PC-9 (cell line): ENCODE measurements around the gene EIF2B5. TPM values are rescaled to one million over a fixed set of nuclear protein-coding genes. Genes with fewer than 3 reads are reported as not detected.

Source experiments
- BruUV-seq: library from RNA; stranded (reverse); fragments of 400-500 nt; replicated peaks from 2 replicates; lab custom pipeline; 2021; lab: Mats Ljungman, UMichigan
- CTCF ChIA-PET: fragments of 300-600 bp; sonication (Branson Sonifier 250); formaldehyde crosslinking; loops from one replicate; lab custom pipeline; 2022; ENCODE audit warnings: antibody characterized with exemption; lab: Charles Lee
- POLR2A ChIA-PET: fragments of 300-600 bp; sonication (Branson Sonifier 250); formaldehyde crosslinking; loops from one replicate; lab custom pipeline; 2022; ENCODE audit warnings: antibody characterized with exemption; ENCODE audit not compliant: unreplicated experiment; lab: Charles Lee
- DNase-seq, 2 experiments: peaks; one replicate each; pipeline versions ENCODE4 v3.0.0 to v3.0.0-alpha.2; 2015 to 2022; ENCODE audit warnings: mixed read lengths in 1 of 2
- H2AFZ ChIP-seq: fragments of 200-600 bp; sonication (generic); 2 replicates; pipeline ENCODE4 v1.8.1; 2017; ENCODE audit warnings: antibody characterized with exemption
- H3F3A ChIP-seq: fragments of 200-600 bp; sonication (generic); 2 replicates; pipeline ENCODE4 v1.8.1; 2017; ENCODE audit warnings: antibody characterized with exemption, mild to moderate bottlenecking, low read depth; ENCODE audit not compliant: insufficient read depth
- H3K27ac ChIP-seq: fragments of 200-600 bp; sonication (generic); 2 replicates; pipeline ENCODE4 v1.6.1; 2016; ENCODE audit warnings: mixed run types
- H3K27me3 ChIP-seq: fragments of 200-600 bp; sonication (generic); 2 replicates; pipeline ENCODE4 v1.6.1; 2016; ENCODE audit warnings: low read depth, mixed run types; ENCODE audit not compliant: insufficient read depth
- H3K36me3 ChIP-seq: fragments of 200-600 bp; sonication (generic); 2 replicates; pipeline ENCODE4 v1.6.1; 2016; ENCODE audit warnings: low read depth, mixed run types
- H3K4me1 ChIP-seq: fragments of 200-600 bp; sonication (generic); replicated peaks from 2 replicates; pipeline ENCODE4 v1.6.1; 2016; ENCODE audit warnings: mixed run types; ENCODE audit not compliant: insufficient read depth
- H3K4me2 ChIP-seq: fragments of 200-600 bp; sonication (generic); 2 replicates; pipeline ENCODE4 v1.6.1; 2017; ENCODE audit warnings: mixed run types
- H3K4me3 ChIP-seq: fragments of 200-600 bp; sonication (generic); 2 replicates; pipeline ENCODE4 v1.6.1; 2016; ENCODE audit warnings: mixed run types
- H3K79me2 ChIP-seq: fragments of 200-600 bp; sonication (generic); 2 replicates; pipeline ENCODE4 v1.6.1; 2017; ENCODE audit warnings: low read depth, mixed run types
- H3K9me2 ChIP-seq: fragments of 200-600 bp; sonication (generic); 2 replicates; pipeline ENCODE4 v1.8.1; 2017; ENCODE audit warnings: mild to moderate bottlenecking; ENCODE audit not compliant: insufficient read depth
- H3K9me3 ChIP-seq: fragments of 200-600 bp; sonication (generic); 2 replicates; pipeline ENCODE4 v1.8.1; 2016; ENCODE audit warnings: low read depth; ENCODE audit not compliant: insufficient read depth
- H4K20me1 ChIP-seq: fragments of 200-600 bp; sonication (generic); 2 replicates; pipeline ENCODE4 v1.8.1; 2017; ENCODE audit not compliant: insufficient read depth
- CTCF ChIP-seq: fragments of 200-600 bp; sonication (generic); conservative IDR thresholded peaks from 2 replicates; pipeline ENCODE4 v1.6.1; 2017; ENCODE audit warnings: mixed run types, antibody characterized with exemption, mild to moderate bottlenecking, moderate library complexity
- EZH2 ChIP-seq: fragments of 200-600 bp; sonication (generic); IDR thresholded peaks from 2 replicates; pipeline ENCODE4 v1.8.0; 2017; ENCODE audit warnings: antibody characterized with exemption, low read depth
- intact Hi-C: fragments of 100-400 bp; cut with micrococcal nuclease; formaldehyde crosslinking; loops from one replicate; pipeline ENCODE4 v1.10.0; 2022; ENCODE audit not compliant: unreplicated experiment
- total RNA-seq: library from RNA; stranded (reverse); gene quantifications from 2 replicates; pipeline ENCODE4 v1.2.3, GENCODE V29; 2021

The EIF2B5 gene
- total RNA-seq, 1 experiment from 2014 or later, result 54.1 TPM

DNA sequence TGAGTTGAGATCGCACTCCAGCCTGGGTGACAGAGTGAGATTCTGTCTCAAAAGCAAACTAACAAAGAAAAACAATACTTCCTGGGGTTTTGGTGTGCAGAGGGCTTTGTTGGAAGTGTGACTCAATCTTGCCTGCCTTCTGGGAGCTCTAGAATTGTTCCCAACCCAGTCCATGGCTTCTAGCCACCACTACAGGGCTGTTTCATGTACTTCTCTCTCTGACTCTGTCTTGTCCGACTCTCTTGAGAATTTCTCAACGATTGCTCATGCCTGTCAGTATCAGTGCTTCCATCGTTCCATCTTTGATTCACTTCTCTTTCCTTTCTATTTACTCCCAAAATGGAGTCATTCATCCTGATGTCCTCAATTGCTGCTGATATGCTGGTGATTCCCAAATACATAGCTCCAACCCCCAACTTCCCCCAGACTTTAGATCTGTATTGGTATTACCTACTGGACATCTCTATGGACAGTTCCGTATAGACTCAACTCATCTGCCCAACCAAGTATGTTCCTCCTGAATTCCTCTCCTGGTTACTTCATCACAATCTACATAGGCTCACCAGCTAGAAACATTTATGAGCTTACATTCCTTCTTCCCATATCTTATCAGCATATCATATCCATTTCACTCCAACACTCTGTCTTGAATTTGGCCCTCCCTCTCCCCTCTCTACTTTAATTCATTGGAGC lies 37.7 kb downstream of the EIF2B5 start:
- Histone ChIP-seq H3K9me2 (no peaks in the 10 kb centered on the region), H4K20me1 (0 out of 2 replicates have a peak, but pooled peaks cover 3% of the 10 kb centered on the region)
- POLR2A ChIA-PET, result interaction anchor here (0.6 to 0.7 kb wide), 2 partner anchors 120 to 289 kb away, joined by 3 to 6 read pairs; no protein-coding TSS in a partner anchor

GRCh38 chr3:184173374-184173722 lies 38.2 kb downstream of the EIF2B5 start:
- DNase-seq, result no peak
- ChIA-PET POLR2A (interaction anchor here (0.6 to 0.7 kb wide), 2 partner anchors 120 to 289 kb away, joined by 3 to 6 read pairs; no protein-coding TSS in a partner anchor), CTCF (interaction anchor here (0.6 to 0.7 kb wide), 2 partner anchors 175 to 369 kb away, joined by 5 to 9 read pairs; no protein-coding TSS in a partner anchor)
- Histone ChIP-seq H2AFZ (no peak overlapping the region), H3K4me2 (no peak overlapping the region), H3K4me1 (peaks cover 20% of the 10 kb centered on the region), H4K20me1 (0 out of 2 replicates have a peak, but pooled peaks cover 3% of the 10 kb centered on the region), H3K36me3 (peaks cover 19% of the 10 kb centered on the region; the same call in 1 of the 2 replicates), H3K4me3 (no peak overlapping the region), H3K9me2 (no peaks in the 10 kb centered on the region), H3K27ac (no peak overlapping the region), H3K27me3 (no peaks in the 10 kb centered on the region), H3K9me3 (no peaks in the 10 kb centered on the region), H3K79me2 (peaks cover 36% of the 10 kb centered on the region), H3F3A (peaks cover 42% of the 10 kb centered on the region; the same call in 1 of the 2 replicates)
- intact Hi-C loops, result no loop called here
- TF ChIP-seq CTCF (no peak), EZH2 (no peak)
- BruUV-seq, result no TSS peak

More for the DNA sequence above, 37.7 kb downstream of the EIF2B5 start:
- no peaks in the 10 kb centered on the region for H3K27me3 ChIP-seq
- intact Hi-C loops, result no loop called here
- BruUV-seq, result no TSS peak
- no peak for DNase-seq
- CTCF ChIA-PET, result interaction anchor here (0.6 to 0.7 kb wide), 2 partner anchors 176 to 369 kb away, joined by 5 to 9 read pairs; no protein-coding TSS in a partner anchor
- H3K4me2 ChIP-seq, result no peak overlapping the region
- H3K27ac ChIP-seq, result no peak overlapping the region
- H3K36me3 ChIP-seq, result peaks cover 16% of the 10 kb centered on the region; the same call in 1 of the 2 replicates
- peaks cover 20% of the 10 kb centered on the region for H3K4me1 ChIP-seq
- H2AFZ ChIP-seq, result no peak overlapping the region
- H3F3A ChIP-seq, result peaks cover 42% of the 10 kb centered on the region; the same call in 1 of the 2 replicates
- no peaks in the 10 kb centered on the region for H3K9me3 ChIP-seq
- peaks cover 31% of the 10 kb centered on the region for H3K79me2 ChIP-seq
- no peak overlapping the region for H3K4me3 ChIP-seq
- TF ChIP-seq EZH2, result no peak
- TF ChIP-seq CTCF, result no peak

DNA sequence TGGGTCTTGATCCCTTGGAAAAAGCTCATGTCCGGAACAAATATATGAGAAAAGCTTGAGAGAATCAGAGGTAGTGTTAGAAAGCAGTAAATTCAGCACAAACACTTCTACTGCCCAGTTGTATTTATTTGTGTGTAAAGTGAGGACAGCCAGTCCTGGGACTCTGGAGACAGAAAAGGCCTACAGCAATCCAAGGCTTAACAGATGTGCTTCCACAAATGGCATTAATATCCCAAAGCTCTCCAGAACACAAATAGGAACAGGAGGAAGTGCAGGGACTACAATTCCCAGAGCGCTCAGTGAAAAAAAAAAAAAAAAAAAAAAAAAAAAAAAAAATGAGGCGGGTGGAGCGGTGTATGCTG lies 39.1 kb downstream of the EIF2B5 start:
- Histone ChIP-seq H3K4me1 (peaks cover 20% of the 10 kb centered on the region), H2AFZ (no peak overlapping the region), H4K20me1 (peaks cover 3% of the 10 kb centered on the region; the same call in 1 of the 2 replicates), H3K4me3 (no peak overlapping the region), H3K79me2 (peaks cover 42% of the 10 kb centered on the region), H3K9me3 (no peaks in the 10 kb centered on the region), H3K9me2 (no peaks in the 10 kb centered on the region), H3K27me3 (no peaks in the 10 kb centered on the region), H3K27ac (no peak overlapping the region), H3F3A (peaks cover 42% of the 10 kb centered on the region; the same call in 1 of the 2 replicates), H3K4me2 (peak overlapping the region; percentile 40; the same call in 1 of the 2 replicates), H3K36me3 (peaks cover 29% of the 10 kb centered on the region)
- no TSS peak for BruUV-seq
- ChIA-PET CTCF (interaction anchor here (1.5 kb wide), 1 partner anchor 11 kb away, joined by 4 read pairs; the partner anchor contains the start of gene ABCF3), POLR2A (interaction anchor here (0.7 to 0.8 kb wide), 5 partner anchors 9 to 753 kb away, joined by 3 to 18 read pairs (median 10); no protein-coding TSS in a partner anchor)
- peak in 1 of 2 experiments; percentile 14 for DNase-seq
- TF ChIP-seq EZH2, result no peak
- TF ChIP-seq CTCF, result no peak
- intact Hi-C loops, result loop anchor here (1.0 kb wide), 4 partner anchors 18 to 140 kb away; partner anchors contain the start of genes EIF4G1 and PSMD2
